Esophagus muscularis mucosa (tissue), 4 donors: ENCODE results near the gene POLDIP2.

Source experiments
- EP300 ChIP-seq: sonication (generic); formaldehyde crosslinking; IDR thresholded peaks from one replicate; pipeline ENCODE4 v1.6.1; 2017; ENCODE audit warnings: antibody characterized with exemption
- POLR2AphosphoS5 ChIP-seq, 2 donors: sonication (generic); formaldehyde crosslinking; IDR thresholded peaks; one replicate each; pipeline ENCODE4 v1.6.1; 2017; ENCODE audit warnings: antibody characterized with exemption in 2 of 2
- TF ChIP-seq, protein P1 (sequence below), 3 experiments: fragments of 200-600 bp in 2 of 3; fragments of 450-650 bp in 1 of 3; sonication (generic) in 2 of 3; IDR thresholded peaks; one replicate each; pipeline ENCODE4 v1.5.1; 2017 to 2019; ENCODE audit warnings: antibody characterized with exemption in 3 of 3, mild to moderate bottlenecking in 2 of 3, moderate library complexity in 1 of 3

DNA sequence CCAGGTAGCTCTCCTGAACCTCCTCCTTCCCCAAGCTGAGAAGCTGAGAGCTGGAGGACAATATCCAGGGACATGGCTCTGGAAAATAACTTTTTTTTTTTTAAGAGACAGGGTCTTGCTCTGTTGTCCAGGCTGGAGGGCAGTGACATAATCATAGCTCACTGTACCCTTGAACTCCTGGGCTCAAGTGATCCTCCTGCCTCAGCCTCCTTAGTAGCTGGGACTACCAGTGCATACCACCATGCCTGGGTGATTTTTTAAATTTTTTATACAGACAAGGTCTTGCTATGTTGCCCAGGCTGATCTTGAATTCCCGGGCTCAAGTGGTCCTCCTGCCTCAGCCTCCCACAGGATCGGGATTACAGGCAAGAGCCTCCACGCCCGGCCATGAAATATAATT, 42.5 kb upstream of the POLDIP2 start:
- TF ChIP-seq, protein P1, sequence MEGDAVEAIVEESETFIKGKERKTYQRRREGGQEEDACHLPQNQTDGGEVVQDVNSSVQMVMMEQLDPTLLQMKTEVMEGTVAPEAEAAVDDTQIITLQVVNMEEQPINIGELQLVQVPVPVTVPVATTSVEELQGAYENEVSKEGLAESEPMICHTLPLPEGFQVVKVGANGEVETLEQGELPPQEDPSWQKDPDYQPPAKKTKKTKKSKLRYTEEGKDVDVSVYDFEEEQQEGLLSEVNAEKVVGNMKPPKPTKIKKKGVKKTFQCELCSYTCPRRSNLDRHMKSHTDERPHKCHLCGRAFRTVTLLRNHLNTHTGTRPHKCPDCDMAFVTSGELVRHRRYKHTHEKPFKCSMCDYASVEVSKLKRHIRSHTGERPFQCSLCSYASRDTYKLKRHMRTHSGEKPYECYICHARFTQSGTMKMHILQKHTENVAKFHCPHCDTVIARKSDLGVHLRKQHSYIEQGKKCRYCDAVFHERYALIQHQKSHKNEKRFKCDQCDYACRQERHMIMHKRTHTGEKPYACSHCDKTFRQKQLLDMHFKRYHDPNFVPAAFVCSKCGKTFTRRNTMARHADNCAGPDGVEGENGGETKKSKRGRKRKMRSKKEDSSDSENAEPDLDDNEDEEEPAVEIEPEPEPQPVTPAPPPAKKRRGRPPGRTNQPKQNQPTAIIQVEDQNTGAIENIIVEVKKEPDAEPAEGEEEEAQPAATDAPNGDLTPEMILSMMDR (IDR thresholded peaks at IDR 0.05): no peak
- no peak for TF ChIP-seq POLR2AphosphoS5 (IDR thresholded peaks at IDR 0.05)
- no peak for TF ChIP-seq EP300
